Activated T-cell treated with anti-CD3 and anti-CD28 coated beads for 4 hours (primary cell): ENCODE data around the gene CDC73.
"Not testable (repeated sequence)": the region's sequence is repeated elsewhere in the genome, so short reads cannot be mapped to it uniquely, and the experiment has no call there.

Experiments used
- DNase-seq: peaks from one replicate; pipeline ENCODE4 v3.0.0-alpha.2; 2020

Gene CDC73

DNA sequence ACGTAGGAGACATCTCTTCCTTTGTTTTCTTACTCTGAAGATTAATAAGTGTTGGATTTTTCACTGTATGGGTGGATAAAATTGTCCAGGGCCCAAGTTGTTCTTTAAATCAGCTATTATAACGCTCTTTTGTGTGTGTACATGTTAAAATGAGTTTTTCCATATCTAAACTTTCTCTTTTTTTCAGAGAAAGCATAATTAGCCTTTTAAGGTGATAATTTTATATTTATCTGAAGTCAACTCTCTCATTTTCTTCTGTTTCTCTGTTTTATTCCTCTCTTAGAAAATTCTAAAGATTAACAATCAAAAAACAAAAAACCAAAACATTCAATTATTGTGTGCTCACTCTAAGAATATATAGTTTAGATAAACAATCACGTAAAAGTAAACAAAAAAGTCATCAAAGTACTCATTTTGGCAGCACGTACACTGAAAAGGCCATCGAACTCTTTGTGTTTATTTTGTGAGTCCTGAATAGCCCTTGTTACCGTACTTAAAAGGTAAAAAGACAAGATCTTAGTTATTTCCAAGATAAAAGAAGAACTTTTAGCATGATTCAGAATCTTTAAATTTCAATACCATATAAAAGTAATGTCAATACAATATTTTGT lies 7.2 kb upstream of the CDC73 start:
- DNase-seq, result no peak

DNA sequence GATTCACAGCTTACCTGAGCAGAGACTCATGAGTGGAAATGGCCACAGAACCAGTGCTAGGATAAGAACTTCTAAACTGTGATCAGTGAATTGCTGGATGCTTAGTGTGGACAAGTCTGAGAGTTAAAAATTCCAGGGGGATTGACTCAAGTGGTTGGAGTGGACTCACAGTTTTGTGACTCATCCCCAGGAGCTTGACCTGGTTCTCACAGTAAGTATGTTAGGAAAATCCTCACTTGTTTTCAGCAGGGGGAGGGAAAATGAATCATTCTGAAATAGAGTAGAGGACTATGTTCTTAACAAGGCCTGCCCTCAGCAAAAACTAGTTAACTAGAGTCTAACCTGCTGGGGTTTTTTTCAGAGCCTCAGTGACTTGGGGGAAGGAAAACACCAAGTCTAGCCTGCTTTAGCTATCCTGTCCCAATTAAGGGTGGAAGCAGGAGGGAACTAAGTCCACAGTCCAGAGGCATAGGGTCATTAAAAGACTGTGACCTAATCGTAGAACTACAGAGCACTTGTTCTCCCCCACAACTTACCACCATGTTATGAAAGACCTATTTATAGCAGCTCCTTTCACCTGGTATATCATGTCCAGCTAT lies 6.1 kb upstream of the CDC73 start:
- DNase-seq, result no peak

DNA sequence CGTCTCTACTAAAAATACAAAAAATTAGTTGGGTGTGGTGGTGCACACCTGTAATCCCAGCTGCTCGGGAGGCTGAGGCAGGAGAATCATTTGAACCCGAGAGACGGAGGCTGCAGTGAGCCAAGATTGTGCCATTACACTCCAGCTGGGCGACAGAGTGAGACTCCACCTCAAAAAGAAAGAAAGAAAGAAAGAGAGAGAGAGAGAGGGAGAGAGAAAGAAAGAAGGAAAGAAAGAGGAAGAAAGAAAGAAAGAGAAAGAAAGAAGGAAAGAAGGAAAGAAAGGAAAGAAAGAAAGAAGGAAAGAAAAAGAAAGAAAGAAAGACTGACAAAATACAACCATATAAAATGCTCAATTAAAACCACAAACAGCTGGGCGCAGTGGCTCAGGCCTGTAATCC lies 4.7 kb upstream of the CDC73 start:
- DNase-seq, result not testable (repeated sequence)

DNA sequence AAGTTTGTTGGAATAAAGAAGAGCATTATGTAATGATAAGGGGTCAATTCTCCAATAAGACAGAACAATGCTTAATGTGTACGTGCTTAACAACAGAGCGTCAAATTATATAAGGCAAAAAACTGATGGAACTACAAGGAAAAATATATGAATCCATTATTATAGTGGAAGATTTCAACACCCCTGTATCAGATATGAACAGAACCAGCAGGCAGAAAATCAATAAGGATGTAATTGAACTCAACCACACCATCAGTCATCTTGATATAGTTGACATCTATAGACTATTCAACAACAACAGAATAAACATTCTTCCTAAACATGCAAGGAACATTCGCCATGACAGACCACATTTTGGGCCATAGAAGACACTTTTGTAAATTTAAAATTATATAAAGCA lies 3.6 kb upstream of the CDC73 start:
- no peak for DNase-seq

DNA sequence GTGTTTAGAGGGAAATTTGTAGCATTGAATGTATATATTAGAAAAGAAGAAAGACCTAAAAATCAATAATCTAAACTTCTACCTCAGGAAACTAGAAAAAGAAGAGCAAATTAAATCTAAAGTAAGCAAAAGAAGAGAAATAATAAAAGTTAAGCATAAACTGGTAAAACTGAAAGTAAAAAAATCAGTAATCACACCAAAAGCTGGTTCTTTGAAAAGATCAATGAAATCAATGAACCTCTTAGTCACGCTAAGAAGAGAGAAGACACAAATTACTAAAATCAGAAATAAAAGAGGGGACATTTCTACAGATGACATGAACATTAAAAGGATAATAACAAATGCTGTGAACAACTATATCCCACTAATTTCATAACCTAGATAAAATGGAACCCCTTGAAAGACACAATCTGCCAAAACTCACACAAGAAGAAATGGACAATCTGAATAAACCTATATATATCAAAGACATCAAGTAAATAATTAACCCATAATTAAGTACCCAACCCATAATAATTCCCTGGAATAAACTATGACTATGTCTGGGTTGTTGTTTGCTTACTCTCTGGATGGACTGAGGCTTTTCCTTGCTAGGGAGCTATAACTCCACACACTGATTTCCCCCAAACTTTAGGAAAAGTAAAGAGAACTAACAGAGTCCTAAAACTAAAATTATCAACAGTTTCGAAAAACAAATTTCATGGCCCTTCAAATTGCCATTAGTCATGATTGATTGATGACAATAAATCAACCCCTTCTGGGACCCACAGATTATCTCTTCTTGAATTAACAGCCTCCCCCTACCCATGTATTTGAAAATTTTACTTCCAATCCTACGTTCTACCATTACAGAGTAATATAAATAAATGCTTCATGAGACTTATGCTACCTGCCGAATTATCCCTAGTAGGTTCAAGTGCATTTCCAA lies 2.8 kb upstream of the CDC73 start:
- no peak for DNase-seq

DNA sequence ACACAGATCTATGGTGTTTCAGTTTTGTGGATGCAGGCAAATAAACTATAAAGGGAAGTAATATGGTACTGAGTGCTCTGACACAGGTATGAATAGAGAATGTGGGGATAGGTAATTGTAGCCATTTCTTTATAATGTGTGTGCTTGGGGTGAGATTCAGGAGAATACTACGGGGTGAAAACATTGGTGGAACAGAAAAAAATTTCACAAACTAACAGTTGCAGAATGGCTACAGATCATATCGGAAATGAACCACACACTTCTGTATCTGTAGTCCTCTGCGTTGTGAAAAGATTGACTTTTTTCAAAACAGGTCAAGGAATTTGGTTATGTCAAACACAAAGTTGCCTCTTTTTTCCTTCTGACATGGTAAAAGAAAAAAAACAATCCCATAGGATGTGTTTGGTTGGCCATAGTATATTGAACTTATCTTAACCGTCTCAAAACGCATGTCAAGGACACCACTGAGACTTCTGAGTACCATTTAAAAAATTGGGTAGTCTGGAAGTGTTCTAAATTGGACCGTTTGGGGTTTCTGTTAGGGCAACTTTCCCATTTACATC lies 1.1 kb upstream of the CDC73 start:
- no peak for DNase-seq

DNA sequence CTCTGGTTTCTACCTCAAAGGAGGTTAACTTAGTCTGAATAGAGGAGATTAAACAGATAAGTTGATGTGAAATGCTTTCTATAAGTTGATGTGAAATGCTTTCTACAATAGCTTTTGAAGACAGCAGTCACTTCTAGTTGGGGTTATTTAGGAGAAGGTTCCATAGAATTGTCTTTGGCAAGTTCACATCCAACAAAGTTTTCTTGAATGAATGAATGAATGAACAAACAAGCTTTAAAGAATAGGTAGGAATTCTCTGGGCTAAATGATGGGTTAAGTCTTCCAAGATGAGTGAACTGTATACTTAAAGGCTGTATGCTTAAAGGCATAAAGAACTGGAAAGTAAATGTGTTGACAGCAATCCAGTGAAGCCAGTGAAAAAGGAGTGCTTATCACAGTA lies 1.9 kb downstream of the CDC73 start:
- no peak for DNase-seq

DNA sequence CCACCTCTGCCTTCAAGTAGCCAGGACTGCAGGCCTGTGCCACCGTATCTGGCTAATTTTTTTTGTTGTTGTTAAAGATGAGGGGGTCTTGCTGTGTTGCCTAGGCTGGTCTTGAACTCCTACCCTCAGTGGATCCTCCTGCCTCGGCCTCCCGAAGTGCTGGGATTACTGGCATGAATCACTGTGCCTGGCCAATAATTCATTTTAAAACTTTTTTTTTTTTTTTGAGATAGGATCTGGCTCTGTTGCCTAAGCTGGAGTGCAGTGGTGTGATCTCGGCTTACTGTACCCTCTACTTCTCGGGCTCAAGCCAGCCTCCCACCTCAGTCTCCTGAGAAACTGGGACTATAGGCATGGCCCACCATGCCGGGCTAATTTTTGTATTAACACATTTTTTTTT lies 3.5 kb downstream of the CDC73 start:
- no peak for DNase-seq

DNA sequence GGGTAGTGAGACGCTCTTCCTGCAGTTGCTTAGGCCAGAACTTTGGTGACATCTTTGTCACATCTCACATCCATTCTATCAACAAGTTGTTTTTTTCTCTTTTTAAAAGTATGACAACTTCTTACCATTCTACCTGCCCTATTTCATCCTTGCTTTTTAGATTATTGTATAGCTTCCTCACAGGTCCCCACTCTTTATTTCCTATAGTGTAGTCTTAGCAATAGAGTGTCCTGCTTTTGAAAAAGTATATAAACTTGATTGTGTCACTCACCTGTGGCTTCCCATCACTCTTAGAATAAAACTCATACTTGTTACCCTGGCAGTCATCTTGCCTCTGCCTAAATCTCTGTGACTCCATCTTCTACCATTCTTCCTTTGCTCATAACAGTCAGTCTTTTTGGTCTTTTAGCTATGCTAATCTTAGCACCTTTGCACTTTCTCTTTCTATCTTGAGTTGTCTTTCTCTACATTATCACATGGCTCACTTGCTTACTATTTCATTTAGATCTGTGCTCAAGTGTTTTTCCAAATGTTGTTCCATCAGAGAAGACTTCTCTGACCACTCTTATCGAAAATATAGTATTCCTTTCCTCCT lies 9.5 kb downstream of the CDC73 start:
- DNase-seq, result no peak

DNA sequence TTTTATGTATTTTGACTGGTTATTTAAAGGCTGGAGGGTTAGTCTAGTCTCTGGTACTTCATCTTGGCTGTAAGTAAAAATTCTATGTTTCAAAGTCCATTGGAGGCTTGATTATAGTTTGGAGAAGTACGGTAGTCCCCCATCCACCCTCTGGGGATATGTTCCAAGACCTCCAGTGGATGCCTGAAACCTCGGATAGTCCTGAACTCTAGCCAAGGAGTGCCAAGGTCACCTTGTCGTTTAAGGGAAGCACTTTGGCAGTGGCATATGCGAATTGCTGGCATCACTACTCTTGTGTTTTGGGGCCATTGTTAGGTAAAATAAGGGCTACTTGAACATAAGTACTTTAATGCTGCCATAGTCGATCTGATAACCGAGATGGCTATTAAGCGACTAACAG lies 18.4 kb downstream of the CDC73 start:
- no peak for DNase-seq

DNA sequence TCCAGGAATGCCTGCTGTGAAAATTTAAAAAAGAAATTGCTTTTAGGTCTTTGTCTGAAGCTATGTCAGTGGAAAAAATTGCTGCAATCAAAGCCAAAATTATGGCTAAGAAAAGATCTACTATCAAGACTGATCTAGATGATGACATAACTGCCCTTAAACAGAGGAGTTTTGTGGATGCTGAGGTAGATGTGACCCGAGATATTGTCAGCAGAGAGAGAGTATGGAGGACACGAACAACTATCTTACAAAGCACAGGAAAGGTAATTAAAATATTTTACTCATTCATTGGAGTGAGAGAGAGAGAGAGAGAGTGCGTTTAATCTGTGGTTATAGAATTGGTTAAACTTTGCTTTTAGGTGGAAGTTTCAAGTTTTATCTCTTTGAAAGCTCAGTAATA lies 20.0 kb downstream of the CDC73 start:
- no peak for DNase-seq

DNA sequence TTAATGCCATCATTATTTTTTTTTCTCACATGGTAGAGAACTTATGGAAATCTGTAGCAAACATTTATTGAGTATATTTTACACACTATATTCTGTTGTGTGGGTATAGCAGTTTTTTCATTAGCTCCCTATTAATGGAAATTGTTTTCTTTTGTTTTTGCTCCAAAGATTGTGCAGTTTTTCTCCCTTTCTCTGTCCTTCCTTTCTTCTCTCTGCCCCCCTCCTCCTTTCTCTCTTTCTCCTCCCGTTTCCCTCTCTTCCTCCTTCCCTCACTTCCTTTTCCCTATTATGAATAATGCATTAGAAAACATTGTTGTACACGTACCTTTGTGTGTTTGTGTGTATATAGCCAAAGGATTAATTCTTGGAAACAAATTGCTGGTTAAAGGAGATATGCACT lies 20.6 kb downstream of the CDC73 start:
- no peak for DNase-seq

DNA sequence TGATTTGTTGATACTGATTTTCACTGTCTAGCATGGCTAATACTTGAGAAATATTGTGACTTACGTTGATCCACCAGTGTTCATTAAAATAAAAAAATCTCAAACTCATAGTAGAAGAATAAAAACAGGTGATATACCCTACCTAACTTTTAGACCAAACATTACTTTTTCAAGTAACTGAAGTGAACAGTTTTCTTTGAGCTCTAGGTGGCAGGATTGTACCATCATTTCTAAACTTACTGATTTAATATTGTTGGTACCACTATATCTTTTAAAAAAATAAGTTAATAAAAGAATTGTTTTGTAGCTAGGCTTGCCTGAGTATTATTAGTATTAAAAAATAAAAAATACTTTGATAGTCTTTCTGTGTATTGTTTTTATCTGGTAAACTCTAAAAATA lies 21.5 kb downstream of the CDC73 start:
- DNase-seq, result no peak

DNA sequence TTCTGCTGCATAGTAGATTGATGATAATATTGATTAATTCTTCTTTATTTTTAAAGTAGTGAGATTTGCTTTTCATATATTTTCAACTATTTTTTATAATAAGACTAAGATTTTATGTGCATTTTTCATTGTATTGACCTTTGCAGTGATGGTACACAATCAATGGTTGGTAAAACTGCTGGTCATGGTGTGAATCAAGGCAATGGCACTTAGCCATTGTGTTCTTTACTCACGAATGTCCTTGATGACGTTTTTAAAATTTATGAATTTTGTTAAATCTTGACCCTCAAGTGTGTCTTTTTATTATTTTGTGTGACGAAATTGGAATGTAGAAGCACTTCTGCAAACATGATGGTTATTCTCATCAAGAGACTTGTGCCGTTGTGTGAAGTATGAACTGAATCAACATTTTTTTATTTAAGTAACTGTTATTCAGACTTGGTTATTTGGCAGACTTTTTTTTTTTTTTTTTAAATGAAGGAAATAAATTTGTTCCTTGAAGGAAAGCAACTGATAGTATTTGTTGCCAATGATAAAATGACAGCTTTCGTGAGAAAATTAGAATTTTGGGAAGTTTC lies 22.6 kb downstream of the CDC73 start:
- no peak for DNase-seq

DNA sequence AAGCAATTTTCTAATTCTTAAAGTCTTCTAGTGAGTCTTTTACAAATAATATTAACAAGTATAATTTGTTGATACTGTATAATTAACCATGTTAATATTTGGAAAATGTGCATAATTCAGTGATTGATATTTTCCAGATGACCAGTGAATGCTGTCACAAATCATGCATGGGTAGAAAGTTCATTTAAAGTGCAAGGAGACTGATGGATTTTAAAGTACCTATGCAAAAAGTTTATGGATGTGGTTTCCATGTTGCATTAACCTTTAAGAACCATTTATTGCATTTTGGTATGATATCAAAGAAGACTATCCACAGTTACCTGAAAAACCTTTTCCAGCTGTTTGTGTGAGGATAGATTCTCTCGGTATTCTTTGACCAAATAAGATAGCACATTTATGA lies 23.2 kb downstream of the CDC73 start:
- DNase-seq, result no peak

DNA sequence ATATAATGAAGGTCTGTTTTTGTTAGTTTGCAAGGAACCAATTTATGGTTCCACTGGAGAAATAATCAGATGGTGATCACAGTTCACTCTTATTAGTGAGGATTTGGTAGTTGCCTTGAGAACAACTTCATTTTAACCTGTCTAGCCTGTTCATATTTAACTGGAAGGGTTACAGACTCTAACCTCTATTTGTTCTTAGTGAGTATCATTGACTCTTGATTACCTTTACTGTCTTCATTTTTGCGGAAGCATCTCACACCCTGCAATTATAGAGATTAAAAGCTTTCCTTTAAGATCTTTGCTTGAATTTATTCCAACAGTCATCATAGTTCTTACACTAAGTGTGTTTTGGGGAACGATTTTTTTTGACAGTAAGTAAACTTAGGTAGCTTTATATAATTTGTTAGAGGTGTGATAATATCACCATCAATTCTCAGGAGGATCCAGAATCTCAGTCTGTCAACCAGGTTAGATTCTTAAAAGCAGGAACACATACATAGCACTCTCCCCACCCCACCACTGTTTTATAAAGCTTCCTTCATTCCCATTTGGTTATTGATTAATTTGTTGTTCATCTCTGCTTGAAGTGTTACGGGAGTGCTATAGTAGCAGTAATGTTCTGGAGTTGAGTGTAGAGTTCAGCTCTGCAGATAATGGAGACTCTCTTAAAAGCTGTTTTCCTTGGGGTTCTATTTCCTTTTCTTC lies 34.4 kb downstream of the CDC73 start:
- DNase-seq, result no peak

DNA sequence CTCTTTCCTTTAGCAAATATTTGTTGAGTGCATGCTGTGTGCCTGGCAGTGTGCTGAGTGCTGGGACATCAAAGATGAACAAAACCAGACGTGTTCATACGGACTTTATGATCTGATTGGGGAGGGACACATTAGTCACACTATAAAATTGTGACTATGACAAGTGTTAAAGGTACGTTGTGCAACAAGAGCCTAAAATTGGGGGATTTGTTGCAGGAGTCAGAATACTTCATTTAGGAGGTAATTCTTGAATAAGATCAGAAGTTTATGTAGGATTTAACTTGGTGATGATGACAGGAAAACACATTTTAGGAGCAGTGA lies 35.0 kb downstream of the CDC73 start:
- DNase-seq, result no peak

DNA sequence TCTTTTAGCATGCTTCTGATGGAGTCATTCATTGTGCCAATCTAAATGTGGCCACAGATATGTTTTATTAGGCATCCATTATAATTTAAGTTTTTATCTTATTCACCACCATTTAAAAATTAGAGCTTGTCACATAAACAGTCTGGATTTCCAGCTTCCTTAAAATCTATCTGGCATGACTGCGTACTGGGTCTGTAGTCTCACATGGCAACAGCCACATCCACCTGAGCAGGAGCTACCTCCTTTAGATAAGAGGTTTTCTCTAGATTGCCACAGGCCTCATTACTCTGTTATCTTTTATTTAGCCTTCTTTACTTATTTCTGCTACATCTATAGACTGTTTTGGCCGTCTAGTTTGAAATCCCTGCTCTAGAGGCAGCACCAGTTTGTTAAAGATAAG lies 35.5 kb downstream of the CDC73 start:
- no peak for DNase-seq

DNA sequence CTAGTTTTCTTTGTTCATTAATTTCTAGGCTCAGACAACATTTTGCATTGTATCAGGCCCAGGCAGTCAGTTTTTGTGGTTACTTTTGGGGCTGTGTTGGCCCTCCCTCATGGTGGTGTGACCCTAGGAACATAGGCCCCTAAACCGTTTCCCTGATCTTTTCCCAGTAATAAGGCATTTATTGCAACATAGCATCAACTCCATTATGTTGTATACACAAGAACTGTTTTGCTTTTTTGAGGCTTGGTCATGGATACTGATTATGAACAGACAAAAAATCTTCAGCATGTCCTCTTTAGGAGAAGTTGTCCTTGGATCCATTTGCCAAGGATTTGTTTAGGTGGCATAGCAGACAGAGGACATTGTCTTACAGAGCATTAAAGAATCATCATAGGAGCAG lies 54.3 kb downstream of the CDC73 start:
- no peak for DNase-seq

DNA sequence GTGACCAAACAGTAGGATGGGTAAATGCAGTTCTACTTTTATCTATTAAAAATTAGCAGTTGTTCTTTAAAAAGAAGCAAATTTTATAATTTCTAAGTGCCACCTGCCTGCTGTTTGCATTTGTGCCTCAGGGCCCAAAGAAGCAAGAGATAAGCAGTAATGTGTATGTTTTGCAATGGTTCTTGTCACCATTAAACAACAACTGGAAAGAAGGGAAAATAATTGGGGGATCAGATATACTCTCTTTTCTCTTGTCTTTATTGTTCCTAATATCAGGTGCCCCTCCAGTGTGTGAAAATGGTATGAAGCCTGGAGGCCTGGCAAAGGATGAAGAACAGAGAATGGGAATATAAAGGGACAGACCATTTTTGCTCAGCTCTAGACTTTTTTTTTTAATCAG lies 55.0 kb downstream of the CDC73 start:
- DNase-seq, result no peak

DNA sequence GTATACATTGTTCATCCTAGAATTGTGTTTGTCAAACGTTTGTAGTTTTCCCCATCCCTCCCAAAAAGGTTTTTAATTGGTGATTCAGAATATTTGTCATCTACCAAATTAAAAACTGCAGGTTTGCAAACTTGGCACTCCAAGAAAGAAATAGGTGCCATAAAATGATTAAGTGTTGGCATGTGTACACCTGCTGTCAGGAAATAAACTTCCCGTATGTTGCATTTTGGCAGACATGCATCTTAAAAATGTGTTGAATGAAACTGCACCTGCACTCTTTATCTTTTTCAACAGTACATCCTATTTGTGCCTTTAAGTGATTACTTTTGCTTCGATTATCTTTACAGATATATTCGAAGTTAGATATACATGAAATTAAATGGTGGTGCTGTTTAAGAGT lies 57.3 kb downstream of the CDC73 start:
- no peak for DNase-seq

DNA sequence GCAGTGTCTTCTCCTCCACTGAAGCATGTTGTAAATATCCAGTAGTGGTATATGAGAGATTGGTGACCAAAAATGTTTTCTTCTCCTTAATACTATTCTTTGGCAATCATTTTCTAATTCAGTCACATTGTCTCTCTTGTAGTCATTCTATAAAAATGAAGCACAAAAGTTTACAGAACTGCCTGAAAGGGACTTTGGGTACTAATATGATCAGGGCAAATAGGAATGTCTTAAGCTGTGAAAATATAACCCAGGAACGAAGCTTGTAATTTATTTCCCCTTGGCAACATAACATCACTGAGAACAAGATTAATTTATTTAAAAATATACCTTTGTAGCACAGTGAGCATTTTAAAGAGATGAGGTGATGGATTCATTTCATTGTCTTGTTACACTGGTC lies 59.7 kb downstream of the CDC73 start:
- no peak for DNase-seq

DNA sequence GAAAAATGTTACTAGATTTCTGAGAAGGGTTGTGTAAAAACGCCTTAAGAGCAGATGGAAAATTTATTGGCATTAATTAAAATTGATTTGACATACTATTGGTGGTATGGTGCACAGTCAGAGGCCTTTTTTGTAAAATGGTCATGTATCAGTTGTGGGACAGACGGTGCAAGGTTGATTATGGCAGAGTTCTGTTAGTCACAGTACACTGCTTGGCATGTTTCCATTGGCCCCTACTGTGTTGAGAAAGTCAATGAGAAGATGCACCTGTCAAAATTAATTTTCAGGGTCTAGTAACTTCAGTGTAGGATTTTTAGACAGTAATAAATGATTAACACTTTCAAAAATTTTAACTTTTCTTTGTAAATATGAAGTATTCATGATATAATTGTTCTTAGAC lies 60.2 kb downstream of the CDC73 start:
- DNase-seq, result no peak
